ENCODE results near the gene KASH5. TPM values are rescaled to one million over a fixed set of nuclear protein-coding genes. Genes with fewer than 3 reads are reported as not detected.

The KASH5 gene
- total and polyA plus RNA-seq, 2 of the 13 experiments (the other 11 are each of a cell fraction or from before 2014, with no cell fraction given), result not detected

DNA sequence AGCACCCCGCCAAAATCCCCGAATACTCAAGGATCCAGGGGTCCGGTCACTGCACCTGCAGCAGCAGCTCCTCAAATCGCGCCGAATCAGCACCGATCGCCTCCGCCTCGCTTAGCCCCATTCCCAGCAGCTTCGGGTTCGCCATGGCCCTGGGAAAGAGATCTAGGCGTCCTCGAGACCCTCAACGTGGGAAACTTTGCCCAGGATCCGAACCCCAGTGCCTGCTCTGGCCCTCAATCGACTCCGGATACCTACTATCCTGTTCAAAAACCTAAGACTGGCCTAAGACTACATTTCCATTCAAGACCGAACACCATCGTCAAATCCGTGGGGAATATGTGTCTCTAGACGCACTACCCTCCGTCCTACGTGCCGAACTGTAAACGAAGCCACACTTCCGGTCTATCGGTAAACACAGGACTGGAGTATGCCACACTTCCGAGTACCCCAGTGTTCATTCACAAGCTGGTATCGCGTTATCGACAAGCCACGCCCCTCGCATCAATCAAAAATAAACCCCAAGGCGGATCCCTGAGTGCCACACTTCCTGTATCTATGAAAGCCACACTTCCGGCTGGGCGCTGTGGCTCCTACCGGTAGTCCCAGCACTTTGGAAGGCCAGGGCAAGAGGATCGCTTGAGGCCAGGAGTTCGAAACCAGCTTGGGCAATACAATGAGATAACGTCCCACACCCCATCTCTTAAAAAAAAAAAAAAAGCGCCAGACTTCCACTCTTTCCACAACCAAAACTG lies 63.6 kb downstream of the KASH5 start, which contains the start of gene PIH1D1 (continued):
- TF ChIP-seq, protein P1, sequence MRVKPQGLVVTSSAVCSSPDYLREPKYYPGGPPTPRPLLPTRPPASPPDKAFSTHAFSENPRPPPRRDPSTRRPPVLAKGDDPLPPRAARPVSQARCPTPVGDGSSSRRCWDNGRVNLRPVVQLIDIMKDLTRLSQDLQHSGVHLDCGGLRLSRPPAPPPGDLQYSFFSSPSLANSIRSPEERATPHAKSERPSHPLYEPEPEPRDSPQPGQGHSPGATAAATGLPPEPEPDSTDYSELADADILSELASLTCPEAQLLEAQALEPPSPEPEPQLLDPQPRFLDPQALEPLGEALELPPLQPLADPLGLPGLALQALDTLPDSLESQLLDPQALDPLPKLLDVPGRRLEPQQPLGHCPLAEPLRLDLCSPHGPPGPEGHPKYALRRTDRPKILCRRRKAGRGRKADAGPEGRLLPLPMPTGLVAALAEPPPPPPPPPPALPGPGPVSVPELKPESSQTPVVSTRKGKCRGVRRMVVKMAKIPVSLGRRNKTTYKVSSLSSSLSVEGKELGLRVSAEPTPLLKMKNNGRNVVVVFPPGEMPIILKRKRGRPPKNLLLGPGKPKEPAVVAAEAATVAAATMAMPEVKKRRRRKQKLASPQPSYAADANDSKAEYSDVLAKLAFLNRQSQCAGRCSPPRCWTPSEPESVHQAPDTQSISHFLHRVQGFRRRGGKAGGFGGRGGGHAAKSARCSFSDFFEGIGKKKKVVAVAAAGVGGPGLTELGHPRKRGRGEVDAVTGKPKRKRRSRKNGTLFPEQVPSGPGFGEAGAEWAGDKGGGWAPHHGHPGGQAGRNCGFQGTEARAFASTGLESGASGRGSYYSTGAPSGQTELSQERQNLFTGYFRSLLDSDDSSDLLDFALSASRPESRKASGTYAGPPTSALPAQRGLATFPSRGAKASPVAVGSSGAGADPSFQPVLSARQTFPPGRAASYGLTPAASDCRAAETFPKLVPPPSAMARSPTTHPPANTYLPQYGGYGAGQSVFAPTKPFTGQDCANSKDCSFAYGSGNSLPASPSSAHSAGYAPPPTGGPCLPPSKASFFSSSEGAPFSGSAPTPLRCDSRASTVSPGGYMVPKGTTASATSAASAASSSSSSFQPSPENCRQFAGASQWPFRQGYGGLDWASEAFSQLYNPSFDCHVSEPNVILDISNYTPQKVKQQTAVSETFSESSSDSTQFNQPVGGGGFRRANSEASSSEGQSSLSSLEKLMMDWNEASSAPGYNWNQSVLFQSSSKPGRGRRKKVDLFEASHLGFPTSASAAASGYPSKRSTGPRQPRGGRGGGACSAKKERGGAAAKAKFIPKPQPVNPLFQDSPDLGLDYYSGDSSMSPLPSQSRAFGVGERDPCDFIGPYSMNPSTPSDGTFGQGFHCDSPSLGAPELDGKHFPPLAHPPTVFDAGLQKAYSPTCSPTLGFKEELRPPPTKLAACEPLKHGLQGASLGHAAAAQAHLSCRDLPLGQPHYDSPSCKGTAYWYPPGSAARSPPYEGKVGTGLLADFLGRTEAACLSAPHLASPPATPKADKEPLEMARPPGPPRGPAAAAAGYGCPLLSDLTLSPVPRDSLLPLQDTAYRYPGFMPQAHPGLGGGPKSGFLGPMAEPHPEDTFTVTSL (CRISPR knock-in tag; IDR thresholded peaks at IDR 0.05; ENCODE audit: borderline replicate concordance), result no peak
- TF ChIP-seq NFE2L1 (CRISPR knock-in tag; IDR thresholded peaks at IDR 0.05; ENCODE audit: borderline replicate concordance), result no peak
- TF ChIP-seq ZNF354B (CRISPR knock-in tag; IDR thresholded peaks at IDR 0.05), result peak; percentile 45; the same call in 1 of the 2 replicates
- no peak; the same call in 1 of the 2 replicates for TF ChIP-seq NFYC (CRISPR knock-in tag; IDR thresholded peaks at IDR 0.05)
- no peak for TF ChIP-seq ZBTB1 (CRISPR knock-in tag; IDR thresholded peaks at IDR 0.05; ENCODE audit: borderline replicate concordance)
- peak; percentile 83; the same call in 1 of the 2 replicates for TF ChIP-seq ZNF709 (CRISPR knock-in tag; IDR thresholded peaks at IDR 0.05)
- TF ChIP-seq, protein P2, sequence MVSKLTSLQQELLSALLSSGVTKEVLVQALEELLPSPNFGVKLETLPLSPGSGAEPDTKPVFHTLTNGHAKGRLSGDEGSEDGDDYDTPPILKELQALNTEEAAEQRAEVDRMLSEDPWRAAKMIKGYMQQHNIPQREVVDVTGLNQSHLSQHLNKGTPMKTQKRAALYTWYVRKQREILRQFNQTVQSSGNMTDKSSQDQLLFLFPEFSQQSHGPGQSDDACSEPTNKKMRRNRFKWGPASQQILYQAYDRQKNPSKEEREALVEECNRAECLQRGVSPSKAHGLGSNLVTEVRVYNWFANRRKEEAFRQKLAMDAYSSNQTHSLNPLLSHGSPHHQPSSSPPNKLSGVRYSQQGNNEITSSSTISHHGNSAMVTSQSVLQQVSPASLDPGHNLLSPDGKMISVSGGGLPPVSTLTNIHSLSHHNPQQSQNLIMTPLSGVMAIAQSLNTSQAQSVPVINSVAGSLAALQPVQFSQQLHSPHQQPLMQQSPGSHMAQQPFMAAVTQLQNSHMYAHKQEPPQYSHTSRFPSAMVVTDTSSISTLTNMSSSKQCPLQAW (CRISPR knock-in tag; IDR thresholded peaks at IDR 0.05), result peak; percentile 90
- TF ChIP-seq KDM6A (CRISPR knock-in tag; IDR thresholded peaks at IDR 0.05; ENCODE audit: low read depth), result no peak
- TF ChIP-seq ZNF432 (CRISPR knock-in tag; IDR thresholded peaks at IDR 0.05; ENCODE audit: borderline replicate concordance), result no peak
- TF ChIP-seq PCBP1 (IDR thresholded peaks at IDR 0.05; ENCODE audit: borderline replicate concordance, low read depth, low read length), result no peak
- TF ChIP-seq, protein P3, sequence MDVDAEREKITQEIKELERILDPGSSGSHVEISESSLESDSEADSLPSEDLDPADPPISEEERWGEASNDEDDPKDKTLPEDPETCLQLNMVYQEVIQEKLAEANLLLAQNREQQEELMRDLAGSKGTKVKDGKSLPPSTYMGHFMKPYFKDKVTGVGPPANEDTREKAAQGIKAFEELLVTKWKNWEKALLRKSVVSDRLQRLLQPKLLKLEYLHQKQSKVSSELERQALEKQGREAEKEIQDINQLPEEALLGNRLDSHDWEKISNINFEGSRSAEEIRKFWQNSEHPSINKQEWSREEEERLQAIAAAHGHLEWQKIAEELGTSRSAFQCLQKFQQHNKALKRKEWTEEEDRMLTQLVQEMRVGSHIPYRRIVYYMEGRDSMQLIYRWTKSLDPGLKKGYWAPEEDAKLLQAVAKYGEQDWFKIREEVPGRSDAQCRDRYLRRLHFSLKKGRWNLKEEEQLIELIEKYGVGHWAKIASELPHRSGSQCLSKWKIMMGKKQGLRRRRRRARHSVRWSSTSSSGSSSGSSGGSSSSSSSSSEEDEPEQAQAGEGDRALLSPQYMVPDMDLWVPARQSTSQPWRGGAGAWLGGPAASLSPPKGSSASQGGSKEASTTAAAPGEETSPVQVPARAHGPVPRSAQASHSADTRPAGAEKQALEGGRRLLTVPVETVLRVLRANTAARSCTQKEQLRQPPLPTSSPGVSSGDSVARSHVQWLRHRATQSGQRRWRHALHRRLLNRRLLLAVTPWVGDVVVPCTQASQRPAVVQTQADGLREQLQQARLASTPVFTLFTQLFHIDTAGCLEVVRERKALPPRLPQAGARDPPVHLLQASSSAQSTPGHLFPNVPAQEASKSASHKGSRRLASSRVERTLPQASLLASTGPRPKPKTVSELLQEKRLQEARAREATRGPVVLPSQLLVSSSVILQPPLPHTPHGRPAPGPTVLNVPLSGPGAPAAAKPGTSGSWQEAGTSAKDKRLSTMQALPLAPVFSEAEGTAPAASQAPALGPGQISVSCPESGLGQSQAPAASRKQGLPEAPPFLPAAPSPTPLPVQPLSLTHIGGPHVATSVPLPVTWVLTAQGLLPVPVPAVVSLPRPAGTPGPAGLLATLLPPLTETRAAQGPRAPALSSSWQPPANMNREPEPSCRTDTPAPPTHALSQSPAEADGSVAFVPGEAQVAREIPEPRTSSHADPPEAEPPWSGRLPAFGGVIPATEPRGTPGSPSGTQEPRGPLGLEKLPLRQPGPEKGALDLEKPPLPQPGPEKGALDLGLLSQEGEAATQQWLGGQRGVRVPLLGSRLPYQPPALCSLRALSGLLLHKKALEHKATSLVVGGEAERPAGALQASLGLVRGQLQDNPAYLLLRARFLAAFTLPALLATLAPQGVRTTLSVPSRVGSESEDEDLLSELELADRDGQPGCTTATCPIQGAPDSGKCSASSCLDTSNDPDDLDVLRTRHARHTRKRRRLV (CRISPR knock-in tag; IDR thresholded peaks at IDR 0.05), result peak; percentile 73; the same call in 1 of the 2 replicates
- TF ChIP-seq ZNF337 (CRISPR knock-in tag; IDR thresholded peaks at IDR 0.05; ENCODE audit: borderline replicate concordance, low read depth), result no peak

Data from HepG2 (cell line).